ENCODE results near the gene PCGF1.
A peak's percentile ranks its signal among the peaks of the same experiment; 100 is the strongest.

- TF ChIP-seq CTCF (IDR thresholded peaks at IDR 0.05; ENCODE audit: low read length) (peak; percentile 52), EZH2 (IDR thresholded peaks at IDR 0.05; ENCODE audit: borderline replicate concordance, low read length) (no peak)
Observed at GRCh38 chr2:74532222-74532621, 24.7 kb upstream of the PCGF1 start.
